HFFc6 (cell line): ENCODE results near the gene GNGT2. TPM values are rescaled to one million over a fixed set of nuclear protein-coding genes. Genes with fewer than 3 reads are reported as not detected.

ENCODE experiments used
- DNase-seq: peaks from one replicate; pipeline ENCODE4 v3.0.0-alpha.2; 2018
- H3K27ac Mint-ChIP-seq: 2 replicates; pipeline ENCODE4 v1.8.0; 2020; ENCODE audit warnings: mild to moderate bottlenecking, mixed read lengths
- H3K27me3 Mint-ChIP-seq: 2 replicates; pipeline ENCODE4 v1.8.0; 2021; ENCODE audit warnings: mild to moderate bottlenecking, moderate library complexity, mixed read lengths; ENCODE audit not compliant: insufficient read depth
- H3K36me3 Mint-ChIP-seq: 2 replicates; pipeline ENCODE4 v1.8.0; 2021; ENCODE audit warnings: low read depth, mixed read lengths
- H3K4me1 Mint-ChIP-seq: 2 replicates; pipeline ENCODE4 v1.8.0; 2020; ENCODE audit warnings: low read depth, mixed read lengths
- H3K4me3 Mint-ChIP-seq: 2 replicates; pipeline ENCODE4 v1.8.0; 2020; ENCODE audit warnings: mild to moderate bottlenecking, moderate library complexity, mixed read lengths
- H3K9me3 Mint-ChIP-seq: 2 replicates; pipeline ENCODE4 v1.8.0; 2020; ENCODE audit warnings: mild to moderate bottlenecking, mixed read lengths
- total RNA-seq, 6 experiments: library from RNA; stranded (reverse); fragmentation: NEBNext Ultra II Directional; extraction: Animal tissue kit (Norgen Biotek cat#: 25700); gene quantifications; 2 replicates in 1 of 6; 3 replicates in 5 of 6; pipeline ENCODE4 v1.2.3, GENCODE V29; 2021
- TF ChIP-seq, protein P1 (sequence below): fragments of 200-600 bp; sonication (generic); IDR thresholded peaks from 2 replicates; pipeline ENCODE4 v1.5.0; 2021; ENCODE audit warnings: antibody characterized with exemption, mild to moderate bottlenecking

The GNGT2 gene
- total RNA-seq, 6 experiments from 2014 or later, result not detected

DNA sequence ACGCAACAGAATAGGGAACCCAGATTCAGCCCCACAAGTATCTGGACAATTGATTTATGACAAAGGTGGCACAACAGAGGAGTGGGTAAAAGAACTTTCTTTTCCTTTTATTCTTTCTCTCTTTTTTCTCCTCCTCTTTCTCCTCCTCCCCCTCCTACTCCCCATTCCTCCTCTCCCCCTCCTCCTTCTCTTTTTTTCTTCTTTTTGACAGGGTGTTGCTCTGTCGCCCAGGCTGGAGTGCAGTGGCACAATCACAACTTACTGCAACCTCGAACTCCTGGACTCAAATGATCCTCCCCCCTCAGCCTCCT is 16.1 kb downstream of the GNGT2 start:
- no peak overlapping the region for H3K27ac Mint-ChIP-seq
- no peak for DNase-seq

GRCh38 chr17:49193513-49194296 is 16.7 kb downstream of the GNGT2 start:
- DNase-seq, result peak; percentile 49
- TF ChIP-seq, protein P1, sequence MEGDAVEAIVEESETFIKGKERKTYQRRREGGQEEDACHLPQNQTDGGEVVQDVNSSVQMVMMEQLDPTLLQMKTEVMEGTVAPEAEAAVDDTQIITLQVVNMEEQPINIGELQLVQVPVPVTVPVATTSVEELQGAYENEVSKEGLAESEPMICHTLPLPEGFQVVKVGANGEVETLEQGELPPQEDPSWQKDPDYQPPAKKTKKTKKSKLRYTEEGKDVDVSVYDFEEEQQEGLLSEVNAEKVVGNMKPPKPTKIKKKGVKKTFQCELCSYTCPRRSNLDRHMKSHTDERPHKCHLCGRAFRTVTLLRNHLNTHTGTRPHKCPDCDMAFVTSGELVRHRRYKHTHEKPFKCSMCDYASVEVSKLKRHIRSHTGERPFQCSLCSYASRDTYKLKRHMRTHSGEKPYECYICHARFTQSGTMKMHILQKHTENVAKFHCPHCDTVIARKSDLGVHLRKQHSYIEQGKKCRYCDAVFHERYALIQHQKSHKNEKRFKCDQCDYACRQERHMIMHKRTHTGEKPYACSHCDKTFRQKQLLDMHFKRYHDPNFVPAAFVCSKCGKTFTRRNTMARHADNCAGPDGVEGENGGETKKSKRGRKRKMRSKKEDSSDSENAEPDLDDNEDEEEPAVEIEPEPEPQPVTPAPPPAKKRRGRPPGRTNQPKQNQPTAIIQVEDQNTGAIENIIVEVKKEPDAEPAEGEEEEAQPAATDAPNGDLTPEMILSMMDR, result no peak
- Mint-ChIP-seq H3K27ac (peak overlapping the region; percentile 97), H3K4me1 (peaks cover 32% of the 10 kb centered on the region), H3K4me3 (peak overlapping the region; percentile 93), H3K9me3 (no peaks in the 10 kb centered on the region), H3K36me3 (no peaks in the 10 kb centered on the region), H3K27me3 (peaks cover 16% of the 10 kb centered on the region)

More for the DNA sequence above, 16.1 kb downstream of the GNGT2 start:
- no peaks in the 10 kb centered on the region for H3K36me3 Mint-ChIP-seq
- TF ChIP-seq, protein P1, result no peak
- peak overlapping the region; percentile 59 for H3K4me3 Mint-ChIP-seq
- peaks cover 12% of the 10 kb centered on the region for H3K27me3 Mint-ChIP-seq
- H3K9me3 Mint-ChIP-seq, result no peaks in the 10 kb centered on the region
- peaks cover 32% of the 10 kb centered on the region for H3K4me1 Mint-ChIP-seq

- DNase-seq, result peak; percentile 89
- peak overlapping the region; percentile 93 for H3K4me3 Mint-ChIP-seq
- no peaks in the 10 kb centered on the region for H3K9me3 Mint-ChIP-seq
- TF ChIP-seq, protein P1, result peak; percentile 71
- H3K4me1 Mint-ChIP-seq, result peaks cover 25% of the 10 kb centered on the region
- peaks cover 17% of the 10 kb centered on the region for H3K27me3 Mint-ChIP-seq
- H3K36me3 Mint-ChIP-seq, result no peaks in the 10 kb centered on the region
- peak overlapping the region; percentile 97 for H3K27ac Mint-ChIP-seq
Observed at GRCh38 chr17:49191917-49192741, 18.2 kb downstream of the GNGT2 start.

- Mint-ChIP-seq H3K4me1 (peaks cover 24% of the 10 kb centered on the region), H3K9me3 (no peaks in the 10 kb centered on the region), H3K36me3 (no peaks in the 10 kb centered on the region), H3K4me3 (peak overlapping the region; percentile 93), H3K27ac (peak overlapping the region; percentile 97), H3K27me3 (peaks cover 17% of the 10 kb centered on the region)
- DNase-seq, result no peak
- TF ChIP-seq, protein P1, result no peak
Observed at GRCh38 chr17:49191409-49191916, 18.9 kb downstream of the GNGT2 start.

- DNase-seq, result no peak
Observed at GRCh38 chr17:49190932-49191331, 19.4 kb downstream of the GNGT2 start.

More at GRCh38 chr17:49190932-49191331, 19.4 kb downstream of the GNGT2 start:
- peaks cover 24% of the 10 kb centered on the region for H3K4me1 Mint-ChIP-seq
- peaks cover 5% of the 10 kb centered on the region for H3K9me3 Mint-ChIP-seq
- peak overlapping the region; percentile 42; the same call in 1 of the 2 replicates for H3K4me3 Mint-ChIP-seq
- H3K27ac Mint-ChIP-seq, result no peak overlapping the region
- H3K36me3 Mint-ChIP-seq, result no peaks in the 10 kb centered on the region
- peaks cover 17% of the 10 kb centered on the region for H3K27me3 Mint-ChIP-seq
- TF ChIP-seq, protein P1, result no peak
